C4-2B (cell line): ENCODE measurements around the gene VTCN1.
A peak's percentile ranks its signal among the peaks of the same experiment; 100 is the strongest.
"Not testable (repeated sequence)": the region's sequence is repeated elsewhere in the genome, so short reads cannot be mapped to it uniquely, and the experiment has no call there.

Source experiments
- H3K27ac ChIP-seq: fragments of 450-650 bp; 2 replicates; pipeline ENCODE4 v1.5.1; 2017
- CTCF ChIP-seq: fragments of 450-650 bp; conservative IDR thresholded peaks from 2 replicates; pipeline ENCODE4 v1.5.1; 2017; ENCODE audit warnings: mild to moderate bottlenecking
- ZFX ChIP-seq: fragments of 450-650 bp; IDR thresholded peaks from 2 replicates; pipeline ENCODE4 v1.6.1; 2017

VTCN1 gene

DNA sequence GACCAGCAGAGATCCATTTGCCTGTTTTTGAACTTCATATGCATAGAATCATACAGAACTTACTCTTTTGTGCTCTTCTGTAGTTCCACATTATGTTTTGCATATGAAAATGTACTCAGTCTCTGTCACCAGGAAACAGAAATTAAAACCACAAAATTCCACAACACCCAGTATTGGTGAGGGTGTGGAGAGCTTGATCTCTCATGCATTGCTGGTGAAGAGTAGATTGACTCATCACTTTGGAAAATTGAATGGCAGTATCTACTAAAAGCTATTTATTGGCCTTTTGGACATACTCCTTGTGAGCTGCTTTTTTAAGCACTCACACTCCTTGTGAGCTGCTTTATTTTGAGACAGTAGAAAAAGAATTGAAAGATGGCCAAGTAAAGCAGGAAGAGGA is 43.3 kb downstream of the VTCN1 start:
- TF ChIP-seq CTCF = no peak
- no peak for TF ChIP-seq ZFX
- no peak overlapping the region for H3K27ac ChIP-seq

DNA sequence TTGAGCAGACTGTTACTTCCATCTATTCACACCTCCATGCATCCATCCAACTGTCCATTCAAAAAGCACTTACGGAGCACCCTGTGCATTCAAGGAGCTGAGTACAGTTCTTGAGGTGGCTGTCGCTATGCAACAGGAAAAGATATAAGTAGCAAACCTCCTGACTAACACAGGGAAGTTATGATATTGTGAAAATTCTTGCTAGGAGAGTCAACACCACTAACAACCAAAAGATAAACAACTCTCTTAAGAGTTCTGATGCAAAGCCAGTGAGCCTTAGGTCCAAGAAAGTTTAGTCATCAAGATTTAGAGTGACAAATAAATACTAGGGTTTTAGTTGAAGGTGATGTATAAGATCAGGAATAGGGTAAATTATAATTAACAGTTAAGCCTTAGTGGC is 44.7 kb downstream of the VTCN1 start:
- H3K27ac ChIP-seq = no peak overlapping the region
- TF ChIP-seq ZFX (no peak), CTCF (no peak)

GRCh38 chr1:117164209-117164608 is 46.5 kb downstream of the VTCN1 start:
- TF ChIP-seq ZFX = no peak
- H3K27ac ChIP-seq = no peak overlapping the region

DNA sequence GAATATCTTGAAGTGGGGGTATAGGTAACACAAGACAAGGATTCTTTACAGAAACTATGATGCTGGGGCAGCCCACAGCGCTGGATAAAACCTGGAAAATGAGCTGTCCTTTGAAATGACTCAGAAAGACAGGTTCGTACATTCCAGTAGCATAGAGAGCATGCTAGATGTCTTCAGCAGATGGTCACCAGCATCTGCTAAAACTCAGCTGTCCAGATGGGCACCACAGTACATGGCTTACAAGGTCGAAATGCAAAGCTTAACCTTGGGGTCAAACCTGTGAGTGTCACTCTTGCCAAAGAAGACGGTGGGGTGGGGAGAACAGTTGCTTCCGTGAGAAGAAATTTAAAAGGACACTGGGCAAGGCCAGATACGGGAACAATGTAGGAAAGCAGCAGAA is 47.9 kb downstream of the VTCN1 start:
- no peak overlapping the region for H3K27ac ChIP-seq

GRCh38 chr1:117161887-117162286 is 48.8 kb downstream of the VTCN1 start:
- no peak overlapping the region for H3K27ac ChIP-seq

More for the DNA sequence above, 47.9 kb downstream of the VTCN1 start:
- TF ChIP-seq ZFX = no peak

GRCh38 chr1:117151305-117151704 is 59.4 kb downstream of the VTCN1 start:
- H3K27ac ChIP-seq = not testable (repeated sequence)

More at GRCh38 chr1:117161887-117162286, 48.8 kb downstream of the VTCN1 start:
- no peak for TF ChIP-seq ZFX
- TF ChIP-seq CTCF = no peak

DNA sequence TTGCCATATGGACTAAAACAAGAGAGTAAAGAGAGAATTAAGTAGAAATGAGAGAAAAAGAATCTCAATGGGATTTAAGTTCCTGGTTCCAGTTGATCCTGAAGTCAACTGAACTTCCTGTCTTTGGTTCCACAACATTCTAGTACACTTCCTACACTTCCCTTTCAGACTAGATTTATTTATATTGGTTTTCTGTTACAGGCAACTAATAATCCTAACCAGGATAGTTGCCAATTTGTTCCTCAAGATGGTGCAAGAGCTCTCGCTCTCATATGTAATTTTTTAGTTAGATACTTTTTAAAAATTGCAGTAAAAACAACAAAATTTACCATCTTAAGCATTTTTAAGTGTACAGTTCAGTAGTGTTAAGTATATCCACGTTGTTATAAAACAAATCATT is 60.4 kb downstream of the VTCN1 start:
- no peak for TF ChIP-seq ZFX
- peak; percentile 6; the same call in 1 of the 2 replicates for TF ChIP-seq CTCF
- H3K27ac ChIP-seq = no peak overlapping the region

DNA sequence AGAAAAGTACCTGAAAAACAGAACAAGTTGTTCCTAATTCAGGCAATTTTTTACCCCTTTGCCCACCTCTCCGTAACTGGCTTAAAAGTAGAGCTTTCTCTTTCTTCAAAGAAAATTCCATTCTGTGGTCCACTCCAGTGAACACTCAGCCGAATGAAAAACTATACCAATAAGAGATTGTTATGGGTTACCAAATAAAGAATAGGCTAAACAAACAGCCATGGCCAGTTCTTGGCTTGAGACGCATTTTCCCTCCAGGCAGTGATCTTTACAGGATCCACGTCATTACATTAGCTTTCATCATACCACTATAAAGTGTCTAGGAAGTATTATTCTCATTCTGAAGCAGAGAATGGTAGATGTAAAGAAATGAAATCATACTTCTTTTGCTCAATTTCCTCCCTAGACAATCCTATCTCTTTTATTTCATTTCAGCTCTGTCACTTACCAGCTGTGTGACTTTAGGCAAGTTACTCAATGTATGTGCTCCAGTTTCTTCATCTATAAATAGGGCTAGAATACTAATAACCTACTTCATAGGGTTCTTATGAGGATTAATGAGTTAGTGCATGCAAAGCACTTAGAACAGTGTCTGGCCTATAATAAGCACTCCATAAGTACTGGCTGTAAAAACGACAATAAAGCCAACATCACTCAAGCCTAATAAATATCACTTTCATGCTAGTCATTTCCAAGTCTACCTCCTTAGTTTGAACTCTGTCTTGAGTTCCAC is 62.7 kb downstream of the VTCN1 start:
- no peak overlapping the region for H3K27ac ChIP-seq
- TF ChIP-seq ZFX (no peak), CTCF (no peak)

- no peak for TF ChIP-seq ZFX
- TF ChIP-seq CTCF = no peak
- H3K27ac ChIP-seq = no peak overlapping the region
These were observed 63.3 kb downstream of the VTCN1 start for GRCh38 chr1:117147341-117147831.
